NCI-H1105 (cell line): ENCODE results near the gene PDLIM7.

Source experiments
- DNase-seq: peaks from one replicate; lab custom pipeline; 2025; lab: John Stamatoyannopoulos, UW

PDLIM7 gene

GRCh38 chr5:177455661-177456590, 41.5 kb downstream of the PDLIM7 start:
- peak; percentile 79 for DNase-seq

- DNase-seq = peak; percentile 70
Measured at GRCh38 chr5:177455036-177455660, 42.3 kb downstream of the PDLIM7 start.

DNA sequence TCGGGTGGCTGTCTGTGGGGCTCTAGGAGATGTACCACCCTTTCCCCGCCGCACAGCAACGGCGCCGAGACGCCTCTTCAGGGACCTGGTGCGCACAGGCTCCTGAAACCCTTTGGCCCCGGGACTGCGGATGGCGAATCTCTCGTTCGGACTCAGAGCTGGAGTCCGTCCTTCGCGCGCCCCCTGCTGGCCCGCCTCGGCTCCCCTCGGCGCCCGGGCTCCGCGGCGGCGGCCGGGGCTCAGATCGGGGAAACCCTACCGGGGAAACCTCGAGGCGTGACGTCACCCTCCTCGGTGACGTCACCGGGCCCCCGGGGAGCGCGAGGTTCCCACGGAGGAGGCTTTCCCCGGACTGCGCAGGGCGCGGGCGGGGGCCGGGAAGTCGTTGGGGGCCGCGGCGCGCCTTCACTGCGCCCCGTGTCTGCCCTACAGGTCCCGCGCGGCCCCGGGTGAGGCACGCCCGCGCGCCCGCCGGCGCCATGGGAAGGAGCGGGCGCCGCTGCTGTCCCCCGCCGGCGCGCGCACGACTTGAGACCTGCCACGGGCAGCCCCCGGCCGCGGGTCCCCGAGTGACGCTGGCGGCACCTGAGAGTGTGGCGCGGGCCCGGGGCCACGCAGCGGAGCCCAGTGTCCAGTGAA, 42.9 kb downstream of the PDLIM7 start:
- DNase-seq = peak; percentile 49

GRCh38 chr5:177453852-177454396, 43.5 kb downstream of the PDLIM7 start:
- peak; percentile 15 for DNase-seq

- DNase-seq = no peak
Measured at GRCh38 chr5:177452688-177453638, 44.4 kb downstream of the PDLIM7 start.

DNA sequence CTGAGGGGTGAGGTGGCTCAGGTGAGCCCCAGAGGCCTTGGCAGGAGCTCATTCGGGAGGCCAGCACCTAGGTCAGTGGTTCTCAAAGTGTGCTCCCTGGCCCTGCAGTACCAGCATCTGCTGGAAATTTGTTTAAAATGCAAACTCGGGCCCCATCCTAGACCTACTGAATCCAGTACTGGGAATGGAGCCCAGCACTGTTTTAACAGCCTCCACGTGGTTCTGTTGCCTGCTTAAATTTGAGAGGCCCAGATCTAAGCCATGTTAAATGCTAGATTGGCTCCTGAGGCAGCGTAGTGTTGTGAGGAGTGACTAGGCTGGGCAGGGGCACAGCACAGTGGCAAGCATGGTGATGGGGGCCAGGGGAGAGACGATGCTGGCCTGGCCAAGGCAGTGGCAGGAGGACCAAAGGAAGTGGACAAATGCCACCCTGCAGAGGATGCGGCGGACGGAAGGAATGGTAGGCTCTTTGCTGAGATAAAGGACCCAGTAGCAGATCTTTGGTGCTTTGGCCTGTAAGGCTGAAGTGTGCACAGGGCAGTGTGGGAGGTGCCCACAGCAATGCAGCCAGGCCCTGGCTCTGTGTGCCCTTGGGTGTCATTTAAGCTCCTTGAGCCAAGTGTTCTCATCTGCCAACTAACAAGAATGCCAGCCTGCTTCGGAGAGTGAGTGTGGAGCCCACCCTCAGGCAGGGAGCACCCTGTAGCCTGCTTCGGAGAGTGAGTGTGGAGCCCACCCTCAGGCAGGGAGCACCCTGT, 46.6 kb downstream of the PDLIM7 start:
- no peak for DNase-seq

- DNase-seq = no peak
Measured at GRCh38 chr5:177449140-177450061, 48.0 kb downstream of the PDLIM7 start.

- no peak for DNase-seq
Measured at GRCh38 chr5:177448244-177448950, 49.0 kb downstream of the PDLIM7 start.

GRCh38 chr5:177447611-177448243, 49.7 kb downstream of the PDLIM7 start:
- DNase-seq = no peak

GRCh38 chr5:177447066-177447610, 50.3 kb downstream of the PDLIM7 start:
- peak; percentile 63 for DNase-seq

GRCh38 chr5:177446200-177447065, 51.0 kb downstream of the PDLIM7 start, which contains the start of gene PRR7:
Gene PRR7 (plus strand): TSS chr5:177446814. CDS start chr5:177455068, 8,254 bp downstream.
- DNase-seq = no peak

DNA sequence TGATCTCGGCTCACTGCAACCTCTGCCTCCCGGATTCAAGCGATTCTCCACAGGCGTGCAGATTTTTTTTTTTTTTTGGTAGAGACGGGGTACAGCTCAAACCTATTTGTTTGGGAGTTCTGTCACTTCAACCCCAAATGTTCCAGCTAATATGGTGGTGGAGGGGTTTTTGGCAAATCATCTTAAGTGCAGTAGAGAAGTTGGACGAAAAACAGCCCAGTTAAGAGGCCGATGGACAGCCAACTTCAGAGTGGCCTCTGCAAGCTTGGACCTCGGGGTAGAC, 51.5 kb downstream of the PDLIM7 start:
- DNase-seq = no peak

DNA sequence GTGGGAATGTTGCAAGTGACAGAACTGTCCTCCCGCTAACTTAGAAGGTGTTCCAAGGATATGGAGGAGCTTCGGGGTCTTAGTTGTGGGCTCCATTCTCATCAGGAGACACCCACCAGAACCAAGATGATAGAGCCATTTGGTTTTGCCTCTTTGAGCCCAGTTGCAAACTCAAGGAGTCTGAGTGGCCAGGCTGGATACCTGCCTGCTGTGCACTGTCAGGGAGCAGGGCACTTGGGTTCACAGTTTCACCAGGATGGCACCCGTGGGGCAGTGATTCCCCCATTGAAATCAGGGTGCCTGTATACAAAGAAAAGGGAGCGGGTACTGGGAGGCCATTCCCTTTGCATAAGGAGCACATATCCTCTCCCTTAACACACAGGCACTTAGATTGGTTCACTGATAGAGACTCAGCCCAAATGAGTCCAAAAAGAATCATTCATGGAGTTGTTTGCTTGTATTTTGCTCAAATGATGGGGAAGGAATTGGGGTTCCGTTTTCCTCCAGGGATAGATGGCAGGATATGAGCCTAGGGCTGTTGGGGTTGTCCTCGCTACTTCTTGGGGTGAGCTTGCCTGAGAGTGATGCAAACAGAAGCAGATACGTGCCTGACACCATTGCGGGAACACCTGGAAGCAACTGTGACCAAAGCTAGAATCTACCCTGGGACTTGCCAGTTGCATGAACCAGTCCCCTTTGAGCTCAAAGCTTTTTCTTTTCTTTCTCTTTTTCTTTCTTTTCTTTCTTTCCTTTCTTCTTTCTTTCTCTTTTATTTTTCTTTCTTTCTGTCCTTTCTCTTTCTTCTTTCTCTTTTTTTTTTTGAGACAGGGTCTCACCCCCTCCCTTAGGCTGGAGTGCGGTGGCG, 52.1 kb downstream of the PDLIM7 start:
- DNase-seq = no peak

- DNase-seq = no peak
Measured at GRCh38 chr5:177444106-177445051, 53.0 kb downstream of the PDLIM7 start.
